Testis (tissue), 3 donors: ENCODE measurements around the gene GNAS-AS1. TPM values are rescaled to one million over a fixed set of nuclear protein-coding genes. Genes with fewer than 3 reads are reported as not detected.

Experiments
- DNase-seq: peaks from one replicate; pipeline ENCODE4 v3.0.0-alpha.2; 2019
- H3K27ac ChIP-seq, 2 donors: fragments of 200-600 bp; sonication (generic); one replicate each; pipeline ENCODE4 v1.5.1; 2019
- H3K27me3 ChIP-seq: fragments of 200-600 bp; sonication (generic); one replicate; pipeline ENCODE4 v1.5.1; 2019
- H3K36me3 ChIP-seq: fragments of 200-600 bp; sonication (generic); one replicate; pipeline ENCODE4 v1.5.1; 2017; ENCODE audit warnings: low read depth; ENCODE audit errors: missing control alignments
- H3K4me1 ChIP-seq: fragments of 200-600 bp; sonication (generic); one replicate; pipeline ENCODE4 v1.5.1; 2019
- H3K4me3 ChIP-seq, 2 donors: fragments of 200-600 bp; sonication (generic); one replicate each; pipeline ENCODE4 v1.5.1; 2017 to 2019
- H3K9me3 ChIP-seq: fragments of 200-600 bp; sonication (generic); one replicate; pipeline ENCODE4 v1.5.1; 2017
- POLR2A ChIP-seq: fragments of 450-650 bp; IDR thresholded peaks from one replicate; pipeline ENCODE4 v1.6.1; 2017; ENCODE audit warnings: antibody characterized with exemption, mild to moderate bottlenecking, moderate library complexity
- WGBS, 2 donors: methylation state at CpG; one replicate each; pipeline ENCODE4 v1.1.5; 2018; 5-methylcytosine and 5-hydroxymethylcytosine counted together
- intact Hi-C: fragments of 100-400 bp; cut with DNase I; formaldehyde crosslinking; loops from one replicate; pipeline ENCODE4 v1.15.1; 2023; ENCODE audit warnings: low total_unique reads
- polyA plus RNA-seq: library from polyadenylated mRNA; stranded (reverse); fragments of 350-450 nt; fragmentation: Illumina TruSeq; extraction: RNeasy Lipid Tissue Mini Kit (QIAGEN cat#74804); gene quantifications from one replicate; pipeline ENCODE4 v1.2.3, GENCODE V29; 2014; ENCODE audit warnings: low read depth, low replicate concordance; ENCODE audit not compliant: insufficient read depth
- total RNA-seq, 2 donors: library from RNA; depleted of rRNA; stranded (reverse); fragments of >200 nt; gene quantifications; one replicate each; pipeline ENCODE4 v1.2.3, GENCODE V29; 2016
- TF ChIP-seq, protein P1 (sequence below), 3 experiments: fragments of 450-650 bp in 2 of 3; fragments of 200-600 bp in 1 of 3; sonication (generic) in 1 of 3; IDR thresholded peaks; one replicate each; pipeline ENCODE4 v1.5.1; 2016 to 2019; ENCODE audit warnings: antibody characterized with exemption in 3 of 3, mild to moderate bottlenecking in 2 of 3, moderate library complexity in 1 of 3

GNAS-AS1 gene
- total and polyA plus RNA-seq, 3 donors from 2014 or later = 1.1 to 4.4 (median 3.5) TPM

DNA sequence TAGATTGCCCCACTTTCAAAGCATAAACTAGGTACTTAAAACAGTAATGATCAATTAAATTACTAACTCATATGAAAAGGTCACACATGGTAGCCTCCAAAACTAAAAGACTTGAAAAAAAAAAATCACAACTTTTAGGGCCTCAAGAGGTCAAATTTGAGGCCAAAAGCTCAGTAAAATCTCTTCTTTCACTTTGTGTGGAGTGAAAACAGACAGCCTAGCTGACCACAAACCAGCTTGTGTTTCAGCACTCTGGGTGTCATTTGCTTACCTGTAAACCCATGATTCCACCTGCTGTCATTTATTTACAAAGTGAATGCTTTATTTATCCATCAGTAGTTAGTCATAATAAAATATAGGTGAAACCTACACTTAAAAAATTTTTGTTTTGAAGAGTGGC is 35.8 kb upstream of the GNAS-AS1 start:
- no peaks in the 10 kb centered on the region for H3K36me3 ChIP-seq
- H3K27ac ChIP-seq = no peak overlapping the region
- no peak for DNase-seq
- intact Hi-C loops = loop anchor here (10.0 kb wide), 1 partner anchor 138 kb away; no protein-coding TSS in a partner anchor
- no peaks in the 10 kb centered on the region for H3K4me1 ChIP-seq
- no peaks in the 10 kb centered on the region for H3K27me3 ChIP-seq
- TF ChIP-seq, protein P1, sequence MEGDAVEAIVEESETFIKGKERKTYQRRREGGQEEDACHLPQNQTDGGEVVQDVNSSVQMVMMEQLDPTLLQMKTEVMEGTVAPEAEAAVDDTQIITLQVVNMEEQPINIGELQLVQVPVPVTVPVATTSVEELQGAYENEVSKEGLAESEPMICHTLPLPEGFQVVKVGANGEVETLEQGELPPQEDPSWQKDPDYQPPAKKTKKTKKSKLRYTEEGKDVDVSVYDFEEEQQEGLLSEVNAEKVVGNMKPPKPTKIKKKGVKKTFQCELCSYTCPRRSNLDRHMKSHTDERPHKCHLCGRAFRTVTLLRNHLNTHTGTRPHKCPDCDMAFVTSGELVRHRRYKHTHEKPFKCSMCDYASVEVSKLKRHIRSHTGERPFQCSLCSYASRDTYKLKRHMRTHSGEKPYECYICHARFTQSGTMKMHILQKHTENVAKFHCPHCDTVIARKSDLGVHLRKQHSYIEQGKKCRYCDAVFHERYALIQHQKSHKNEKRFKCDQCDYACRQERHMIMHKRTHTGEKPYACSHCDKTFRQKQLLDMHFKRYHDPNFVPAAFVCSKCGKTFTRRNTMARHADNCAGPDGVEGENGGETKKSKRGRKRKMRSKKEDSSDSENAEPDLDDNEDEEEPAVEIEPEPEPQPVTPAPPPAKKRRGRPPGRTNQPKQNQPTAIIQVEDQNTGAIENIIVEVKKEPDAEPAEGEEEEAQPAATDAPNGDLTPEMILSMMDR (IDR thresholded peaks at IDR 0.05) = no peak
- TF ChIP-seq POLR2A = no peak
- H3K4me3 ChIP-seq = no peak overlapping the region
- H3K9me3 ChIP-seq = no peaks in the 10 kb centered on the region

DNA sequence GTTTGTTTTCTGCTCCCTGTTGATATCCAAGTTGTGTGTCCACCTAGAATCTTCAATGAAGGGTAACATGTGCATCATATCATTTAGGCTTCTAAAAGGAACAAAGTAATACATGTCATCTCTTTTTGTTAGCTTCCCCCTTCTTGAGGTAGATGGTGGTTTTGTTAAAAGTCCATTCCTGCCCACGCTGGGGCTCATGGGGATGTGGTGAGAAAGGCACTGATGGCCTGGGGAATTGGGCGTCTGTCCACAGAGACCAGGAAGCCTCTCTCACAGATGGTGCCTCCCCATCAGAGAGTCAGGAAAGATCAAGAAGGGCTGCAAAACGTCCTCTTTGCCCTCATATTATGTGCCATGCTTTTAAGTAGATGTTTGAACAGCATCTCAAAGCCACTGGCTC is 34.3 kb upstream of the GNAS-AS1 start:
- H3K4me3 ChIP-seq = no peak overlapping the region
- no peak overlapping the region for H3K27ac ChIP-seq
- H3K27me3 ChIP-seq = no peaks in the 10 kb centered on the region
- H3K36me3 ChIP-seq = no peaks in the 10 kb centered on the region
- TF ChIP-seq, protein P1 (IDR thresholded peaks at IDR 0.05) = no peak
- no peak for TF ChIP-seq POLR2A
- no peak for DNase-seq
- 78 to 94% methylated on average over 3 of the region's 3 CpGs for WGBS, 2 donors
- intact Hi-C loops = loop anchor here (10.0 kb wide), 1 partner anchor 140 kb away; no protein-coding TSS in a partner anchor
- no peaks in the 10 kb centered on the region for H3K4me1 ChIP-seq
- no peaks in the 10 kb centered on the region for H3K9me3 ChIP-seq

DNA sequence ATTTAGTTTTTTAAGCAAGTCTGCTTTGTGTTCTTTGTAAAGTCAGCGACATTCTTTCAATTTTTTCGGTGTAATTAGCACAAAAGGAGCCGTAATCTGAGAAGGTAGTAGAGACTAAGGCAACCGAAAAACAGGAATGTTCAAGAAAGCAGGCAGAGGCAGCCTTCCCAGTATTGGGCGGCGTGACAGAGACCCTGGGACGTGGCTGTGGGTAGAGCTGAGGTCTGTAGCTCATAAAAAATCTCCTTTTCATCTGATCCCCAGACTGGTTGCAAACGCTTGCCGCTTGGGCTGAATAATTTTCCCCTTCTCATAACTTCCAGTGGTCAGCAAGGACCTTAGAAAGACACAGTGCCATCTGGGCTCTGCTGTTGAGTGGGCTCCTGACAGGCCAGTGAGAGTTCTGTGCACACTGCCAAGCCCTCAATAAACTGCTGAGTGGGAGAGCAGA is 32.6 kb upstream of the GNAS-AS1 start:
- H3K36me3 ChIP-seq = no peaks in the 10 kb centered on the region
- no peaks in the 10 kb centered on the region for H3K27me3 ChIP-seq
- no peaks in the 10 kb centered on the region for H3K4me1 ChIP-seq
- 61 to 73% methylated on average over 9 of the region's 9 CpGs for WGBS, 2 donors
- H3K27ac ChIP-seq = no peak overlapping the region
- no peaks in the 10 kb centered on the region for H3K9me3 ChIP-seq
- no peak for DNase-seq
- TF ChIP-seq, protein P1 (IDR thresholded peaks at IDR 0.05) = no peak
- TF ChIP-seq POLR2A = no peak
- intact Hi-C loops = loop anchor here (10.0 kb wide), 1 partner anchor 142 kb away; no protein-coding TSS in a partner anchor
- H3K4me3 ChIP-seq = no peak overlapping the region

DNA sequence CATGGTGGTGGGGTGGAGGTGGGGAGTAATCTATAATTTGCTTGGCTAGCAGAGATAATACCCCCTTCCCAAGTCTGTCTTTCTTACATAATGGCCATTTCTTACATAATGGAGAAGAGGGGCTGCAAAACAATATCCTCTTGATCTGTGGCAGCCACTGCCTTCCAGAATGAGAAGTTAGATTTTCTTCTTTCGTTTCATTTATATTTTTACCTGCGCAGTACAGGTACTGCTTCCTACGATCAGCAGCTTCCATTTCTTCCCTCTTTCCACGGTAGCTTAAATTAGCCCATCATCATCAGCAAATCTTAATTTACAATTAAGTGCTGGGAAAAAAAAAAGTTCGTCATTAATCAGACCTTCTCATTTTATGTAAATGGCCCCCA is 32.0 kb upstream of the GNAS-AS1 start:
- 71 to 84% methylated on average over 5 of the region's 5 CpGs for WGBS, 2 donors
- peaks cover 3% of the 10 kb centered on the region for H3K4me1 ChIP-seq
- no peaks in the 10 kb centered on the region for H3K36me3 ChIP-seq
- H3K9me3 ChIP-seq = no peaks in the 10 kb centered on the region
- intact Hi-C loops = loop anchor here (10.0 kb wide), 1 partner anchor 142 kb away; no protein-coding TSS in a partner anchor
- DNase-seq = no peak
- no peak overlapping the region for H3K27ac ChIP-seq
- H3K27me3 ChIP-seq = no peaks in the 10 kb centered on the region
- H3K4me3 ChIP-seq = no peak overlapping the region
- TF ChIP-seq, protein P1 (IDR thresholded peaks at IDR 0.05) = no peak
- TF ChIP-seq POLR2A = no peak
